ENCODE measurements around the gene NFAT5.
"Not testable (repeated sequence)": the region's sequence is repeated elsewhere in the genome, so short reads cannot be mapped to it uniquely, and the experiment has no call there.

The NFAT5 gene

GRCh38 chr16:69626256-69626655 is 60.5 kb downstream of the NFAT5 start:
- Mint-ChIP-seq H3K4me3 (no peak overlapping the region), H3K27ac (no peak overlapping the region), H3K36me3 (peaks cover 95% of the 10 kb centered on the region), H3K4me1 (peaks cover 6% of the 10 kb centered on the region), H3K9me3 (no peaks in the 10 kb centered on the region)
- ATAC-seq: no peak
- DNase-seq (ENCODE audit: low spot score in 2 of 2): no peak

GRCh38 chr16:69632828-69633227 is 67.1 kb downstream of the NFAT5 start:
- H3K36me3 Mint-ChIP-seq: peaks cover 97% of the 10 kb centered on the region
- H3K4me1 Mint-ChIP-seq: no peaks in the 10 kb centered on the region
- ATAC-seq (no peak), DNase-seq (ENCODE audit: low spot score in 2 of 2) (no peak)
- H3K27ac Mint-ChIP-seq: no peak overlapping the region
- no peaks in the 10 kb centered on the region for H3K9me3 Mint-ChIP-seq
- H3K4me3 Mint-ChIP-seq: no peak overlapping the region

- Mint-ChIP-seq H3K36me3 (peaks cover 97% of the 10 kb centered on the region), H3K4me1 (no peaks in the 10 kb centered on the region), H3K27ac (no peak overlapping the region), H3K4me3 (no peak overlapping the region), H3K9me3 (no peaks in the 10 kb centered on the region)
- no peak for DNase-seq (ENCODE audit: low spot score in 2 of 2)
- ATAC-seq: no peak
Observed at GRCh38 chr16:69633375-69633774, 67.6 kb downstream of the NFAT5 start.

- not testable (repeated sequence) for H3K4me1 Mint-ChIP-seq; DNase-seq (ENCODE audit: low spot score in 2 of 2); H3K4me3 Mint-ChIP-seq; ATAC-seq; H3K9me3 Mint-ChIP-seq; H3K27ac Mint-ChIP-seq
- peaks cover 99% of the 10 kb centered on the region for H3K36me3 Mint-ChIP-seq
Observed at GRCh38 chr16:69636563-69637146, 70.9 kb downstream of the NFAT5 start.

- not testable (repeated sequence) for H3K9me3 Mint-ChIP-seq; H3K4me1 Mint-ChIP-seq; ATAC-seq; H3K27ac Mint-ChIP-seq; DNase-seq (ENCODE audit: low spot score in 2 of 2); H3K4me3 Mint-ChIP-seq
- H3K36me3 Mint-ChIP-seq: peaks cover 96% of the 10 kb centered on the region
Observed at GRCh38 chr16:69637206-69637865, 71.6 kb downstream of the NFAT5 start.

GRCh38 chr16:69643997-69644396 is 78.2 kb downstream of the NFAT5 start:
- DNase-seq (ENCODE audit: low spot score in 2 of 2); H3K4me3 Mint-ChIP-seq; H3K9me3 Mint-ChIP-seq; ATAC-seq; H3K27ac Mint-ChIP-seq; H3K4me1 Mint-ChIP-seq: not testable (repeated sequence)
- peaks cover 76% of the 10 kb centered on the region for H3K36me3 Mint-ChIP-seq

- no peak for ATAC-seq
- peaks cover 76% of the 10 kb centered on the region for H3K36me3 Mint-ChIP-seq
- no peak overlapping the region for H3K27ac Mint-ChIP-seq
- no peak for DNase-seq (ENCODE audit: low spot score in 2 of 2)
- H3K4me1 Mint-ChIP-seq: no peaks in the 10 kb centered on the region
- no peak overlapping the region for H3K4me3 Mint-ChIP-seq
- H3K9me3 Mint-ChIP-seq: no peaks in the 10 kb centered on the region
Observed at GRCh38 chr16:69644790-69645189, 79.0 kb downstream of the NFAT5 start.

GRCh38 chr16:69647020-69647419 is 81.3 kb downstream of the NFAT5 start:
- Mint-ChIP-seq H3K4me3 (no peak overlapping the region), H3K27ac (peak overlapping the region; percentile 23), H3K4me1 (no peaks in the 10 kb centered on the region), H3K9me3 (no peaks in the 10 kb centered on the region), H3K36me3 (peaks cover 77% of the 10 kb centered on the region)
- no peak for ATAC-seq
- DNase-seq (ENCODE audit: low spot score in 2 of 2): no peak

GRCh38 chr16:69651217-69651616 is 85.5 kb downstream of the NFAT5 start:
- Mint-ChIP-seq H3K36me3 (peaks cover 100% of the 10 kb centered on the region), H3K4me3 (no peak overlapping the region), H3K27ac (no peak overlapping the region), H3K9me3 (no peaks in the 10 kb centered on the region), H3K4me1 (no peaks in the 10 kb centered on the region)
- DNase-seq (ENCODE audit: low spot score in 2 of 2) (no peak), ATAC-seq (no peak)

- H3K36me3 Mint-ChIP-seq: peaks cover 100% of the 10 kb centered on the region
- DNase-seq (ENCODE audit: low spot score in 2 of 2) (no peak), ATAC-seq (no peak)
- H3K27ac Mint-ChIP-seq: no peak overlapping the region
- no peaks in the 10 kb centered on the region for H3K9me3 Mint-ChIP-seq
- no peak overlapping the region for H3K4me3 Mint-ChIP-seq
- no peaks in the 10 kb centered on the region for H3K4me1 Mint-ChIP-seq
Observed at GRCh38 chr16:69654280-69654931, 88.6 kb downstream of the NFAT5 start.

- Mint-ChIP-seq H3K4me1 (no peaks in the 10 kb centered on the region), H3K36me3 (peaks cover 100% of the 10 kb centered on the region), H3K9me3 (no peaks in the 10 kb centered on the region), H3K4me3 (no peak overlapping the region), H3K27ac (no peak overlapping the region)
- no peak for DNase-seq (ENCODE audit: low spot score in 2 of 2)
- ATAC-seq: no peak
Observed at GRCh38 chr16:69660166-69660565, 94.4 kb downstream of the NFAT5 start.

- ATAC-seq: no peak
- H3K4me3 Mint-ChIP-seq: no peak overlapping the region
- H3K36me3 Mint-ChIP-seq: peaks cover 81% of the 10 kb centered on the region
- DNase-seq (ENCODE audit: low spot score in 2 of 2): no peak
- H3K9me3 Mint-ChIP-seq: no peaks in the 10 kb centered on the region
- H3K27ac Mint-ChIP-seq: no peak overlapping the region
- H3K4me1 Mint-ChIP-seq: no peaks in the 10 kb centered on the region
Observed at GRCh38 chr16:69662901-69663300, 97.1 kb downstream of the NFAT5 start.

GRCh38 chr16:69663846-69664245 is 98.1 kb downstream of the NFAT5 start:
- no peak overlapping the region for H3K4me3 Mint-ChIP-seq
- H3K9me3 Mint-ChIP-seq: no peaks in the 10 kb centered on the region
- no peaks in the 10 kb centered on the region for H3K4me1 Mint-ChIP-seq
- ATAC-seq: no peak
- peaks cover 81% of the 10 kb centered on the region for H3K36me3 Mint-ChIP-seq
- DNase-seq (ENCODE audit: low spot score in 2 of 2): no peak
- no peak overlapping the region for H3K27ac Mint-ChIP-seq

GRCh38 chr16:69669577-69669976 is 103.8 kb downstream of the NFAT5 start:
- Mint-ChIP-seq H3K36me3 (peaks cover 80% of the 10 kb centered on the region), H3K9me3 (no peaks in the 10 kb centered on the region), H3K27ac (no peak overlapping the region), H3K4me1 (no peaks in the 10 kb centered on the region), H3K4me3 (no peak overlapping the region)
- no peak for DNase-seq (ENCODE audit: low spot score in 2 of 2)
- ATAC-seq: no peak

- no peak for DNase-seq (ENCODE audit: low spot score in 2 of 2)
- no peak overlapping the region for H3K4me3 Mint-ChIP-seq
- no peaks in the 10 kb centered on the region for H3K4me1 Mint-ChIP-seq
- peaks cover 99% of the 10 kb centered on the region for H3K36me3 Mint-ChIP-seq
- ATAC-seq: no peak
- H3K27ac Mint-ChIP-seq: peak overlapping the region; percentile 58
- H3K9me3 Mint-ChIP-seq: no peaks in the 10 kb centered on the region
Observed at GRCh38 chr16:69672315-69672997, 106.7 kb downstream of the NFAT5 start.
